Prostate gland (tissue), 2 donors: Measurements from ENCODE around the gene SMARCAD1.

Source experiments
- CTCF ChIP-seq, 4 experiments: fragments of 200-600 bp in 2 of 4; fragments of 450-650 bp in 2 of 4; sonication (generic) in 2 of 4; IDR thresholded peaks; 1 replicate in 3 of 4; 2 replicates in 1 of 4; pipeline ENCODE4 v1.5.1; 2016 to 2019; ENCODE audit warnings: antibody characterized with exemption in 4 of 4, mild to moderate bottlenecking in 2 of 4, moderate library complexity in 2 of 4
- POLR2A ChIP-seq: fragments of 450-650 bp; IDR thresholded peaks from one replicate; pipeline ENCODE4 v1.6.1; 2016; ENCODE audit warnings: antibody characterized with exemption, mild to moderate bottlenecking
- POLR2AphosphoS5 ChIP-seq: sonication (generic); formaldehyde crosslinking; IDR thresholded peaks from one replicate; pipeline ENCODE4 v1.6.1; 2017; ENCODE audit warnings: antibody characterized with exemption

- TF ChIP-seq POLR2AphosphoS5 (no peak), CTCF (IDR thresholded peaks at IDR 0.05) (no peak), POLR2A (no peak)
Observed at GRCh38 chr4:94160774-94161173, 46.9 kb upstream of the SMARCAD1 start.
